HG03135 (cell line): ENCODE data around the gene GABARAP.
"Not testable (repeated sequence)": the region's sequence is repeated elsewhere in the genome, so short reads cannot be mapped to it uniquely, and the experiment has no call there.

Experiments
- ATAC-seq: cut with Tn5 transposase; IDR thresholded peaks from one replicate; pipeline ENCODE4 v1.9.1; 2021; ENCODE audit warnings: mild to moderate bottlenecking, moderate library complexity; ENCODE audit not compliant: unreplicated experiment

Gene GABARAP

GRCh38 chr17:7261379-7262191 lies 19.3 kb upstream of the GABARAP start:
- no peak for ATAC-seq

- no peak for ATAC-seq
Measured at GRCh38 chr17:7260651-7261378, 18.6 kb upstream of the GABARAP start.

- ATAC-seq, result no peak
Measured at GRCh38 chr17:7260151-7260550, 17.9 kb upstream of the GABARAP start.

- no peak for ATAC-seq
Measured at GRCh38 chr17:7259555-7259889, 17.3 kb upstream of the GABARAP start.

- no peak for ATAC-seq
Measured at GRCh38 chr17:7258731-7259554, 16.7 kb upstream of the GABARAP start.

- no peak for ATAC-seq
Measured at GRCh38 chr17:7256766-7257456, 14.7 kb upstream of the GABARAP start.

- ATAC-seq, result no peak
Measured at GRCh38 chr17:7254511-7254910, 12.3 kb upstream of the GABARAP start.

- ATAC-seq, result no peak
Measured at GRCh38 chr17:7253082-7253481, 10.8 kb upstream of the GABARAP start.

- ATAC-seq, result peak; percentile 53
Measured at GRCh38 chr17:7252176-7253043, 10.2 kb upstream of the GABARAP start, which contains the start of gene ELP5. Gene ELP5 (plus strand): TSS chr17:7252215. CDS start chr17:7252551, 336 bp downstream.

GRCh38 chr17:7251661-7252175 lies 9.5 kb upstream of the GABARAP start, which contains the start of gene CTDNEP1:
Gene CTDNEP1 (minus strand): TSS chr17:7251734. CDS start chr17:7251296, 438 bp downstream.
- ATAC-seq, result peak; percentile 88

GRCh38 chr17:7250695-7251627 lies 8.7 kb upstream of the GABARAP start:
- no peak for ATAC-seq

- ATAC-seq, result no peak
Measured at GRCh38 chr17:7249830-7250229, 7.6 kb upstream of the GABARAP start.

GRCh38 chr17:7249214-7249613 lies 7.0 kb upstream of the GABARAP start:
- no peak for ATAC-seq

GRCh38 chr17:7248796-7249195 lies 6.5 kb upstream of the GABARAP start:
- no peak for ATAC-seq

GRCh38 chr17:7246779-7247178 lies 4.5 kb upstream of the GABARAP start:
- ATAC-seq, result no peak

- ATAC-seq, result not testable (repeated sequence)
Measured at GRCh38 chr17:7243838-7244237, 1.6 kb upstream of the GABARAP start.

GRCh38 chr17:7243453-7243729 lies 1.1 kb upstream of the GABARAP start:
- no peak for ATAC-seq

- peak; percentile 45 for ATAC-seq
Measured at GRCh38 chr17:7242717-7243452, 636 bp upstream of the GABARAP start.
